ENCODE measurements around the gene RLN1. TPM values are rescaled to one million over a fixed set of nuclear protein-coding genes. Genes with fewer than 3 reads are reported as not detected.

Gene RLN1
- total RNA-seq, 2 experiments from 2014 or later, result 1.2 to 2.3 TPM

DNA sequence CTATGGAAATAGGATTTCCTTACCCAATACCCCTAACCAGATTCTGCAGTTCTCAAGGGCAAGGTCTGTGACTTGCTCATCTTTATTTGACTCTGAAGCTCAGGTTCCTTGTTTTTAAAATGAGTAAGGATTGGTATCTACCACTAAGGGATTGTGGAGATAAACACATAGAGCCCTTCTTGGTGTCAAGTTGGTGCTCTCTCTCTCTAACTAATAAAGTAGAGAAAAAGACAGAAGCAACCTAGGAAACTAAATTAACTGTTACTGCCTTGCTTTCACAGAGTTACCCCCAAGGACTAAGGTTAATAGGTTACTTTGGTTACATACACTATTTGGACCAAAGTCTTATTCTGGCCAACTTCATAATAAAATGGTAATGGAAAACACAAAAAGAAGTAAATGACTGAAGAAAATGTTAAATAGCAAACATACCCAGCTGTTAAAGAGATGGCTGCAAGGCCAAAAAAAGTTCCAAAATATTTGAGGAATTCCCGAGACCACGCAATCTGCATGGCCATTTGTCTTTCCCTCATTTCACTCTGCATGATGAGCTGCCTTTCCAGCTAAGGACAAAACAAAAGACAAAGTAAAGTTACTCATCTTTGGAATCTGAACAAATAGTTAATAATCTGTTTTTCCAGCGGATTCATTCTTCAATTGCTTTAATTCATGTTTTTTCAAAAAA is 21.8 kb upstream of the RLN1 start:
- intact Hi-C loops (cut with micrococcal nuclease; ENCODE audit: unreplicated experiment), result no loop called here
- no peak for DNase-seq (ENCODE audit: low spot score)
- no peaks in the 10 kb centered on the region for H4K20me1 ChIP-seq (ENCODE audit: insufficient read depth, low read length)
- no TSS peak for BruUV-seq (replicated peaks)
- no peaks in the 10 kb centered on the region for H3K4me1 ChIP-seq (ENCODE audit: insufficient read depth, low read length, poor library complexity, severe bottlenecking)
- ChIA-PET CTCF (ENCODE audit: unreplicated experiment) (no interaction called here), POLR2A (interaction anchor here (0.6 to 1.8 kb wide), 7 partner anchors 9 to 44 kb away, joined by 3 to 5 read pairs (median 3); no protein-coding TSS in a partner anchor)
- no peaks in the 10 kb centered on the region for H3K9me2 ChIP-seq (ENCODE audit: insufficient read depth, low read length)
- no peak overlapping the region for H3K4me2 ChIP-seq (ENCODE audit: low read length)
- H3K9me3 ChIP-seq (ENCODE audit: low read length), result no peaks in the 10 kb centered on the region
- no peaks in the 10 kb centered on the region for H3K79me2 ChIP-seq (ENCODE audit: insufficient read depth, low read depth, low read length)
- no peaks in the 10 kb centered on the region for H3K36me3 ChIP-seq (ENCODE audit: insufficient read depth, low read length)
- no peak for TF ChIP-seq EZH2phosphoT487 (IDR thresholded peaks at IDR 0.05; ENCODE audit: borderline replicate concordance, low read depth, low read length)
- H3K27ac ChIP-seq (ENCODE audit: low read depth, low read length, poor library complexity, severe bottlenecking), result no peak overlapping the region
- no peak overlapping the region for H3K4me3 ChIP-seq (ENCODE audit: low read depth, low read length, poor library complexity, severe bottlenecking)
- H2AFZ ChIP-seq (ENCODE audit: low read length), result no peak overlapping the region

DNA sequence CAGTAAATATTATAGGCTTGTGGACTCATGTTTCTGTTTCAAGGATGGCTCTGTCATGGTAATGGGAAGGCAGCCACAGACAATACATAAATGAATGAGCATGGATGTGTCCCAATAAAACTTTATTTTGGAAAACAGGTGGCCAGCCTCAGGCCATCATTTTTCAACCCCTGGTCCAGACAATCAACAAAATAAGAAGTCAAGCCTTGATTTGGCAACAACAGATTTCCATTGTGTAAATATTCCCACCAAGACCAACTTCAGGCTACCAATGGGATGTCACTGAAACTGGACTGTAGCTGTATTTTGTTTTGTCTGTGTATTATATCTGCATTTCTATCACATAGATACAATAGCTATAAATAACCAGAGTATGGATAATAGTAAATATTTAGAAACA is 20.7 kb upstream of the RLN1 start:
- H3K27ac ChIP-seq (ENCODE audit: low read depth, low read length, poor library complexity, severe bottlenecking), result no peak overlapping the region
- H3K36me3 ChIP-seq (ENCODE audit: insufficient read depth, low read length), result no peaks in the 10 kb centered on the region
- H2AFZ ChIP-seq (ENCODE audit: low read length), result no peak overlapping the region
- no peaks in the 10 kb centered on the region for H3K4me1 ChIP-seq (ENCODE audit: insufficient read depth, low read length, poor library complexity, severe bottlenecking)
- no peaks in the 10 kb centered on the region for H3K9me3 ChIP-seq (ENCODE audit: low read length)
- DNase-seq (ENCODE audit: low spot score), result no peak
- H4K20me1 ChIP-seq (ENCODE audit: insufficient read depth, low read length), result no peaks in the 10 kb centered on the region
- no peaks in the 10 kb centered on the region for H3K79me2 ChIP-seq (ENCODE audit: insufficient read depth, low read depth, low read length)
- no peak for TF ChIP-seq EZH2phosphoT487 (IDR thresholded peaks at IDR 0.05; ENCODE audit: borderline replicate concordance, low read depth, low read length)
- TF ChIP-seq, protein P1, sequence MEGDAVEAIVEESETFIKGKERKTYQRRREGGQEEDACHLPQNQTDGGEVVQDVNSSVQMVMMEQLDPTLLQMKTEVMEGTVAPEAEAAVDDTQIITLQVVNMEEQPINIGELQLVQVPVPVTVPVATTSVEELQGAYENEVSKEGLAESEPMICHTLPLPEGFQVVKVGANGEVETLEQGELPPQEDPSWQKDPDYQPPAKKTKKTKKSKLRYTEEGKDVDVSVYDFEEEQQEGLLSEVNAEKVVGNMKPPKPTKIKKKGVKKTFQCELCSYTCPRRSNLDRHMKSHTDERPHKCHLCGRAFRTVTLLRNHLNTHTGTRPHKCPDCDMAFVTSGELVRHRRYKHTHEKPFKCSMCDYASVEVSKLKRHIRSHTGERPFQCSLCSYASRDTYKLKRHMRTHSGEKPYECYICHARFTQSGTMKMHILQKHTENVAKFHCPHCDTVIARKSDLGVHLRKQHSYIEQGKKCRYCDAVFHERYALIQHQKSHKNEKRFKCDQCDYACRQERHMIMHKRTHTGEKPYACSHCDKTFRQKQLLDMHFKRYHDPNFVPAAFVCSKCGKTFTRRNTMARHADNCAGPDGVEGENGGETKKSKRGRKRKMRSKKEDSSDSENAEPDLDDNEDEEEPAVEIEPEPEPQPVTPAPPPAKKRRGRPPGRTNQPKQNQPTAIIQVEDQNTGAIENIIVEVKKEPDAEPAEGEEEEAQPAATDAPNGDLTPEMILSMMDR (conservative IDR thresholded peaks at IDR 0.05; ENCODE audit: low read length), result no peak
- intact Hi-C loops (cut with micrococcal nuclease; ENCODE audit: unreplicated experiment), result no loop called here
- no peak overlapping the region for H3K4me2 ChIP-seq (ENCODE audit: low read length)
- no peak overlapping the region for H3K4me3 ChIP-seq (ENCODE audit: low read depth, low read length, poor library complexity, severe bottlenecking)
- no TSS peak for BruUV-seq (replicated peaks)
- ChIA-PET CTCF (ENCODE audit: unreplicated experiment) (no interaction called here), POLR2A (interaction anchor here (1.6 to 1.8 kb wide), 2 partner anchors 10 to 24 kb away, joined by 4 to 5 read pairs; no protein-coding TSS in a partner anchor)
- no peaks in the 10 kb centered on the region for H3K9me2 ChIP-seq (ENCODE audit: insufficient read depth, low read length)

DNA sequence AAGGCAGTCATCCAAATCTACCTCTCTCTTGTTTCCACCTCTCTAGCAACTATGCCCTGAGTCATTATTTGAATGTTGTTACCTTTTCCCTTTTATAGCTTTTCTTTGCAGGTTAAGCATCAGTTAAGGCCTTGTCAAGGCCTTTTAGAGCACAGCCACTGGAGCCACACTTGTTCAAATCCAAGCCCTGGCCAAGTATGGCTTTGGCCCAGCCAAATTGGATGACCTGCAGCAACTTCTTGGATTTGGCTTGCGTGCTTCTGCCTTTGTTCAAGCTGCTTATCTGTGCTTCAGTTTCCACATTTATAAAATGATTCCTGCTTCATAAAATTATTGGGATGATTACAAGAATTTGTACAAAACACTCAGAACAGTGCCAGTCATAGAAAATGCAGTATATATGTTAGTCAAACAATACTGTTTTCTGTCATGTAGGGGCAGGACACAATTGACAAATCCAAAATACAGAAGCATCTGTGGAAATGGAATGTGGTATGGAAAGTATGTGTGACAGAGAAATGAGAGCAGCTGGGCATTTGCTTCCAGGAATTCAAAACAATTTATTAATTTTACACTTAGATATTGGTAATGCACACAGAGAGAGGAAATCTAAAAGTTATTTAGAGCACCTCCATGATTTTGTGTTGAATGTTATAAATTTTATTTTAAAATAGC is 17.9 kb upstream of the RLN1 start:
- H3K4me3 ChIP-seq (ENCODE audit: low read depth, low read length, poor library complexity, severe bottlenecking), result no peak overlapping the region
- CTCF ChIA-PET (ENCODE audit: unreplicated experiment), result no interaction called here
- no peak overlapping the region for H2AFZ ChIP-seq (ENCODE audit: low read length)
- no peaks in the 10 kb centered on the region for H3K79me2 ChIP-seq (ENCODE audit: insufficient read depth, low read depth, low read length)
- POLR2A ChIA-PET, result interaction anchor here (1.0 to 1.2 kb wide), 2 partner anchors 9 to 12 kb away, joined by 3 to 12 read pairs; no protein-coding TSS in a partner anchor
- H3K4me2 ChIP-seq (ENCODE audit: low read length), result no peak overlapping the region
- no peaks in the 10 kb centered on the region for H3K9me2 ChIP-seq (ENCODE audit: insufficient read depth, low read length)
- BruUV-seq (replicated peaks), result no TSS peak
- no peaks in the 10 kb centered on the region for H4K20me1 ChIP-seq (ENCODE audit: insufficient read depth, low read length)
- no peak for DNase-seq (ENCODE audit: low spot score)
- H3K36me3 ChIP-seq (ENCODE audit: insufficient read depth, low read length), result no peaks in the 10 kb centered on the region
- TF ChIP-seq, protein P1 (conservative IDR thresholded peaks at IDR 0.05; ENCODE audit: low read length), result no peak
- no peak for TF ChIP-seq EZH2phosphoT487 (IDR thresholded peaks at IDR 0.05; ENCODE audit: borderline replicate concordance, low read depth, low read length)
- intact Hi-C loops (cut with micrococcal nuclease; ENCODE audit: unreplicated experiment), result no loop called here
- peaks cover 1% of the 10 kb centered on the region for H3K4me1 ChIP-seq (ENCODE audit: insufficient read depth, low read length, poor library complexity, severe bottlenecking)
- H3K27ac ChIP-seq (ENCODE audit: low read depth, low read length, poor library complexity, severe bottlenecking), result no peak overlapping the region
- no peaks in the 10 kb centered on the region for H3K9me3 ChIP-seq (ENCODE audit: low read length)
